ENCODE measurements around the gene LNX1. TPM values are rescaled to one million over a fixed set of nuclear protein-coding genes. Genes with fewer than 3 reads are reported as not detected.

Gene LNX1
- total and polyA plus RNA-seq, 2 of the 13 experiments (the other 11 are each of a cell fraction or from before 2014, with no cell fraction given) = 0.49 TPM

GRCh38 chr4:53601251-53601764 lies 10.0 kb upstream of the LNX1 start (continued):
- peak; percentile 21; the same call in 1 of the 2 replicates for TF ChIP-seq MYC (CRISPR knock-in tag; IDR thresholded peaks at IDR 0.05; ENCODE audit: borderline replicate concordance)
- no peak for TF ChIP-seq BRF2 (CRISPR knock-in tag; IDR thresholded peaks at IDR 0.05)
- no peak for TF ChIP-seq ZNF234 (CRISPR knock-in tag; conservative IDR thresholded peaks at IDR 0.05)
- peak; percentile 68 for TF ChIP-seq CTCF (CRISPR knock-in tag; IDR thresholded peaks at IDR 0.05)
- no peak for TF ChIP-seq ZSCAN29 (CRISPR knock-in tag; conservative IDR thresholded peaks at IDR 0.05)
- TF ChIP-seq ZHX2 (IDR thresholded peaks at IDR 0.05; ENCODE audit: low read depth) = no peak
- TF ChIP-seq ZHX2 (CRISPR knock-in tag; IDR thresholded peaks at IDR 0.05; ENCODE audit: borderline replicate concordance) = no peak
- 0 out of 2 replicates have a peak, but pooled peaks have one; percentile 22 for TF ChIP-seq BORCS8-MEF2B (CRISPR knock-in tag; IDR thresholded peaks at IDR 0.05)
- no peak for TF ChIP-seq ZNF598 (CRISPR knock-in tag; IDR thresholded peaks at IDR 0.05; ENCODE audit: borderline replicate concordance)

All from HepG2 (cell line).